GM06990 (cell line): ENCODE results near the gene MBD3L4.
"Not testable (repeated sequence)": the region's sequence is repeated elsewhere in the genome, so short reads cannot be mapped to it uniquely, and the experiment has no call there.

Source experiments
- DNase-seq: peaks from one replicate; pipeline ENCODE4 v3.0.0-alpha.2; 2011; ENCODE audit not compliant: insufficient read length; ENCODE audit errors: extremely low read depth
- H3K27me3 ChIP-seq: replicated peaks from 2 replicates; pipeline ENCODE4 v1.6.0; 2011; ENCODE audit warnings: low read length; ENCODE audit not compliant: control insufficient read depth, insufficient read depth
- H3K36me3 ChIP-seq: 2 replicates; pipeline ENCODE4 v1.5.1; 2011; ENCODE audit warnings: low read length; ENCODE audit not compliant: control insufficient read depth, insufficient read depth
- H3K4me3 ChIP-seq: replicated peaks from 2 replicates; pipeline ENCODE4 v1.5.1; 2011; ENCODE audit warnings: low read depth, mild to moderate bottlenecking, control low read depth, low read length
- TF ChIP-seq, protein P1 (sequence below): IDR thresholded peaks from 2 replicates; pipeline ENCODE4 v1.5.1; 2011; ENCODE audit warnings: low read length, control low read depth, mild to moderate bottlenecking, inconsistent platforms; ENCODE audit not compliant: insufficient read depth, poor library complexity, severe bottlenecking

Gene MBD3L4

DNA sequence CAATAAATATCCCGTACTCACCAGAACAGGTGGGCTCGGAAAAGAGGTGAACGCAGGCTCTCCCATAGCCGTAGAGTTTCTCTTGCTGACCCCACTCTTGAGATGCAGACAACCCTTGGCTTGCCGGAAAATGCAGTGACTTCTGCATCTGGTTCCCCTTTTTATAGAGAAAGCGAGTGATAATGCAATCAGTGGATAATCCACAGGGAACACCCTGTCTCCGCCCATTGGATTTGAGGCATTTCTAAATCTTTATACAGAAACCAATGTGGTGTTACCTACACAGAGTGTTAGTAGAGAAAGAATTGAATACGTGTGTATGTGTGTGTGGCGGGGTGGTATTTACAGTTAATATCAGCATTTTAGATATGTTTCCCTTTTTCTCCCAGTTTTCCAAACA is at the start of gene MBD3L4:
Gene MBD3L4, minus strand, starts transcription at position 101 of the 400 bp plus-strand sequence. Its CDS starts 35 bp downstream, at position 66.
- DNase-seq, H3K36me3 ChIP-seq, H3K27me3 ChIP-seq, H3K4me3 ChIP-seq: not testable (repeated sequence)

DNA sequence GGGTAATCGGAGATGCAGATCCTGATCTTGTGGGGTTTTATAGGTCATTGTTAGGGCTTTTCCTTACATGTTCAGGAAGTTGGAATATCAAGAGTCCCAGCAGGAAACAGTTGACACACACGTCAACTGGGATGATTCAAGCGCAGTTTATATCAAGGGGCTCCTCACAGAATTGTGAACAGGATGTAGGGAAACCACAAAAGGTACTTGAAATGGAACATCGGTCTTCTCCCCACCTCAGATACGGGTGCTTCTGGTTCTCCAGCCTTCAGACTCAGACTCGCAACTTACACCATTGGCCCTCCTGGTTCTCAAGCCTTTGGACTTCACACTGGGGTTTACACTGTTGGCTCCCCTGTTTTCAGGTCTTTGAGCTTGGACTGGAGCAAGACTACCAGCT is 49.0 kb upstream of the MBD3L4 start:
- Histone ChIP-seq H3K36me3 (peaks cover 5% of the 10 kb centered on the region), H3K27me3 (no peaks in the 10 kb centered on the region), H3K4me3 (no peak overlapping the region)
- DNase-seq: no peak
- TF ChIP-seq, protein P1, sequence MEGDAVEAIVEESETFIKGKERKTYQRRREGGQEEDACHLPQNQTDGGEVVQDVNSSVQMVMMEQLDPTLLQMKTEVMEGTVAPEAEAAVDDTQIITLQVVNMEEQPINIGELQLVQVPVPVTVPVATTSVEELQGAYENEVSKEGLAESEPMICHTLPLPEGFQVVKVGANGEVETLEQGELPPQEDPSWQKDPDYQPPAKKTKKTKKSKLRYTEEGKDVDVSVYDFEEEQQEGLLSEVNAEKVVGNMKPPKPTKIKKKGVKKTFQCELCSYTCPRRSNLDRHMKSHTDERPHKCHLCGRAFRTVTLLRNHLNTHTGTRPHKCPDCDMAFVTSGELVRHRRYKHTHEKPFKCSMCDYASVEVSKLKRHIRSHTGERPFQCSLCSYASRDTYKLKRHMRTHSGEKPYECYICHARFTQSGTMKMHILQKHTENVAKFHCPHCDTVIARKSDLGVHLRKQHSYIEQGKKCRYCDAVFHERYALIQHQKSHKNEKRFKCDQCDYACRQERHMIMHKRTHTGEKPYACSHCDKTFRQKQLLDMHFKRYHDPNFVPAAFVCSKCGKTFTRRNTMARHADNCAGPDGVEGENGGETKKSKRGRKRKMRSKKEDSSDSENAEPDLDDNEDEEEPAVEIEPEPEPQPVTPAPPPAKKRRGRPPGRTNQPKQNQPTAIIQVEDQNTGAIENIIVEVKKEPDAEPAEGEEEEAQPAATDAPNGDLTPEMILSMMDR: no peak

DNA sequence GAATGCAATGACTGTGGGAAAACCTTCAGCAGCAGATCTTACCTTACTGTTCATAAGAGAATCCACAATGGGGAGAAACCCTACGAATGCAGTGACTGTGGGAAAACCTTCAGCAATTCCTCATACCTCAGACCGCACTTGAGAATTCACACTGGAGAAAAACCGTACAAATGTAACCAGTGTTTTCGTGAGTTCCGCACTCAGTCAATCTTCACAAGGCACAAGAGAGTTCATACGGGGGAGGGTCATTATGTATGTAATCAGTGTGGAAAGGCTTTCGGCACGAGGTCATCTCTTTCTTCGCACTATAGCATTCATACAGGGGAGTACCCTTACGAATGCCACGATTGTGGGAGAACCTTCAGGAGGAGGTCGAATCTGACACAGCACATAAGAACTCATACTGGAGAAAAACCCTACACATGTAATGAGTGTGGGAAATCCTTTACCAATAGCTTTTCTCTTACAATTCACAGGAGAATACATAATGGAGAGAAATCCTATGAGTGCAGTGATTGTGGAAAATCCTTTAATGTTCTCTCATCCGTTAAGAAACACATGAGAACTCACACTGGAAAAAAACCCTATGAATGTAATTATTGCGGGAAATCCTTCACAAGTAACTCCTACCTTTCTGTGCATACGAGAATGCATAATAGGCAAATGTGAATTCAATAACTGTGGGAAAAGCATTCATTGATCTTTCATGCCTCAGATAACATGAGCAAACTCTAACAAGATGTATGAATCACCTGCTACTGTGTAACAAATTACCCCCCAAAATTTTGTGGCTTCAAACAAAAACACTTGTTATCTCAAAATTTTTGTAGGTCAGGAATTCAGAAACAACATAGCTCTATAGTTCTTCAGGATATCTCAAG is 43.3 kb upstream of the MBD3L4 start:
- Histone ChIP-seq H3K4me3 (no peak overlapping the region), H3K27me3 (no peaks in the 10 kb centered on the region), H3K36me3 (peaks cover 41% of the 10 kb centered on the region)
- no peak for DNase-seq
- TF ChIP-seq, protein P1: no peak

DNA sequence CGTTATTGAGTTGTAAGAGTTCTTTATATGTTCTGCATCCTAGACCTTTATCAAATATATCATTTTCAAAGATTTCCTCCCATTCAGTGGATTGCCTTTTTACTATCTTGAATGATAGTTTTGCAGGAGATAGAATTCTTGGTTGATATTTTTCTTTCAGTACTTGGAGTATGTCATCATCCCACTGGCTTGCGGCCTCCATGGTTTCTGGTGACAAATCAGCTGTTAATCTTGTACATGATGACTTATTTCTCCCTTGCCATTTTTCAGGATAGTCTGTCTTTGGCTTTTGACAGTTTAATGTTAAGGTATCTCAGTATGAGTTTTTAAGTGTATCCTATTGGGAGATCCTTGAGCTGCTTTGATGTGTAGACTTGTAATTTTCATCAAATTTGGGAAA is 38.0 kb upstream of the MBD3L4 start:
- DNase-seq: no peak
- no peaks in the 10 kb centered on the region for H3K27me3 ChIP-seq
- H3K4me3 ChIP-seq: no peak overlapping the region
- peaks cover 59% of the 10 kb centered on the region for H3K36me3 ChIP-seq
- TF ChIP-seq, protein P1: no peak

DNA sequence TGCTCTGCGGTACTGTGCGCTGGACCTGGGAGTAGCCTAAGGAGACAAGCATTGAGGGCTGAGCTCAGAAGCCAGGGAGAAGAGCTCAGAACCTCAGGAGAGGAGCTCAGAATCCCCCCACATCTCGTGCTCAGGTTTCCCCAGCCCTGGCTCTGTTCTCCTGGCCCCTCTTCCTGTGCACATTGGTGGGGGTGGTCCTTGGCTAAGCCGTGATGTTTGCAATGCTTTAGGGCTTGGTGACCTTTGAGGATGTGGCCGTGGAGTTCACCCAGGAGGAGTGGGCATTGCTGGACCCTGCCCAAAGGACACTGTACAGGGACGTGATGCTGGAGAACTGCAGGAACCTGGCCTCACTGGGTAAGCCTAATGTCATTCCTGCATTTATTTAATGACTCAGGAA is 36.2 kb upstream of the MBD3L4 start:
- Histone ChIP-seq H3K4me3 (no peak overlapping the region), H3K27me3 (no peaks in the 10 kb centered on the region), H3K36me3 (peaks cover 52% of the 10 kb centered on the region)
- TF ChIP-seq, protein P1: no peak
- DNase-seq: no peak

DNA sequence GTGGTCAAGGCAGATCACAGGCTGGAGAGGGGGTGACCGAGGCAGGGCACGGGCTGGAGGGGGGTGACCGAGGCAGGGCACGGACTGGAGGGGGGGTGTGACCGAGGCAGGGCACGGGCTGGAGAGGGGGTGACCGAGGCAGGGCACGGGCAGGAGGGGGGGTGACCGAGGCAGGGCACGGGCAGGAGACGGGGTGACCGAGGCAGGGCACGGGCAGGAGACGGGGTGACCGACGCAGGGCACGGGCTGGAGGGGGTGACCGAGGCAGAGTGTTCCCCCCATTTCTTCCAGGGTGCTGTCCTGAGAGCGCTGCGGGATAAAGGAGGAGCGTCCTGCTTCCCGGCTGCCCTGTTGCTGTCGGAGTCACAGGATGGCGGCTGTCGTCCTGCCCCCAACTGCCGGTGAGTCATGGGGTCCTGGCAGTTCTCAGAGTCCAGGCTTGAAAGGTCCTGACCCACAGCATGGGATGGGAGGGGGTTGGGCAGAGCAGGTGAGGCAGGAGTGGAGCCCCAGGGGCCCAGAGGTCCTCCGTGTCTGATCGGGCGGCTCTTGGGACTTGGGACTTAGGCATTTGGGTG is 34.8 kb upstream of the MBD3L4 start:
- Histone ChIP-seq H3K4me3 (no peak overlapping the region), H3K36me3 (peaks cover 40% of the 10 kb centered on the region), H3K27me3 (no peaks in the 10 kb centered on the region)
- TF ChIP-seq, protein P1: no peak
- no peak for DNase-seq
